B cell (primary cell): ENCODE data around the gene TMEM158.

Source experiments
- EZH2 ChIP-seq: IDR thresholded peaks from 2 replicates; pipeline ENCODE4 v1.6.1; 2012; ENCODE audit warnings: borderline replicate concordance, low read depth, mild to moderate bottlenecking, moderate library complexity, low read length; ENCODE audit not compliant: insufficient read depth, poor library complexity, severe bottlenecking
- TF ChIP-seq, protein P1 (sequence below): fragments of 200-600 bp; IDR thresholded peaks from one replicate; pipeline ENCODE4 v1.8.0; 2022; ENCODE audit warnings: antibody characterized with exemption, mild to moderate bottlenecking

DNA sequence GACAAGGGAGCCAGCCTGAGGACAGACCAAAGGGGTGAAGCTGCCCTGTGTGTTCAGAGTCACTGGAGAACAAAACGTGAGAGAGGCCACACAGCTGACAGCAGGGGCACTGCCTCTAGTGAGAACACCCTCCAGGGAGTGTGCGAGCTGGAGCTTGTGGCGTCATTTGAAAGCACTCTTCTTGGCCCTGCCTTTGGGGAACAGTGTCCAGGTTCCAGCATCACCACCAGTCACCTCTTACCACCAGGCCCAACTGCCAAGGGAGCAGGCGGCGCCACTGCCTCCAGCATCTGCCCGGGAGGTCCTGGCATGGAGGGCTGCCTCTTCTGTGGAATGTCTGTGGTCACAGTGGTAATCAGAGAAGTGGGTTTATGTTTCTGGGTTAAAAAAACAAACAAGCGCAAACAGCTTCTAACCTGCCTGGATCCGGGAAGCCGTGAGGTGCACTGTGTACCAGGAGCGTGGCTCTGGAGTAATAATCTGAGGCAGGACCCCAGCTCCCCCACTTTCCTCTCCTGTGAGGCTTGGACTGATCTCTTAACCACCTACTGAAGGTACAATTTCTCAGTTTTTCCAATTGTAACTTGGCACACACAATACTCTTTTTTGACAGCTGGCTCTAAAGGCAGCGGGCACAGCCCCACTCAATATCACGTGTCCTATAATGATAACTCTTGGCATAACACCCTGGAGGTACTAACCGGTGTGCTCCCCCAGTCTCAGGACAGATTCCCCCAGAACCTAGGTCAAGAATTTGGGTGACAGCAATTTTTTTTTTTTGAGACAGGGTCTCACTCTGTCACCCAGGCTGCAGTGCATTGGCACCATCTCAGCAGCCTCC lies 47.7 kb downstream of the TMEM158 start:
- TF ChIP-seq, protein P1, sequence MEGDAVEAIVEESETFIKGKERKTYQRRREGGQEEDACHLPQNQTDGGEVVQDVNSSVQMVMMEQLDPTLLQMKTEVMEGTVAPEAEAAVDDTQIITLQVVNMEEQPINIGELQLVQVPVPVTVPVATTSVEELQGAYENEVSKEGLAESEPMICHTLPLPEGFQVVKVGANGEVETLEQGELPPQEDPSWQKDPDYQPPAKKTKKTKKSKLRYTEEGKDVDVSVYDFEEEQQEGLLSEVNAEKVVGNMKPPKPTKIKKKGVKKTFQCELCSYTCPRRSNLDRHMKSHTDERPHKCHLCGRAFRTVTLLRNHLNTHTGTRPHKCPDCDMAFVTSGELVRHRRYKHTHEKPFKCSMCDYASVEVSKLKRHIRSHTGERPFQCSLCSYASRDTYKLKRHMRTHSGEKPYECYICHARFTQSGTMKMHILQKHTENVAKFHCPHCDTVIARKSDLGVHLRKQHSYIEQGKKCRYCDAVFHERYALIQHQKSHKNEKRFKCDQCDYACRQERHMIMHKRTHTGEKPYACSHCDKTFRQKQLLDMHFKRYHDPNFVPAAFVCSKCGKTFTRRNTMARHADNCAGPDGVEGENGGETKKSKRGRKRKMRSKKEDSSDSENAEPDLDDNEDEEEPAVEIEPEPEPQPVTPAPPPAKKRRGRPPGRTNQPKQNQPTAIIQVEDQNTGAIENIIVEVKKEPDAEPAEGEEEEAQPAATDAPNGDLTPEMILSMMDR: no peak
- no peak for TF ChIP-seq EZH2
